GM18526 (cell line): ENCODE results near the gene EPYC.

ENCODE experiments used
- POLR2A ChIP-seq: IDR thresholded peaks from 3 replicates; pipeline ENCODE4 v1.6.1; 2011; ENCODE audit not compliant: insufficient read length; ENCODE audit errors: extremely low read depth

The EPYC gene, protein sequence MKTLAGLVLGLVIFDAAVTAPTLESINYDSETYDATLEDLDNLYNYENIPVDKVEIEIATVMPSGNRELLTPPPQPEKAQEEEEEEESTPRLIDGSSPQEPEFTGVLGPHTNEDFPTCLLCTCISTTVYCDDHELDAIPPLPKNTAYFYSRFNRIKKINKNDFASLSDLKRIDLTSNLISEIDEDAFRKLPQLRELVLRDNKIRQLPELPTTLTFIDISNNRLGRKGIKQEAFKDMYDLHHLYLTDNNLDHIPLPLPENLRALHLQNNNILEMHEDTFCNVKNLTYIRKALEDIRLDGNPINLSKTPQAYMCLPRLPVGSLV

GRCh38 chr12:91004872-91005271 is at the start of gene EPYC:
EPYC (minus strand) TSS chr12:91004972; CDS start chr12:91002565, 2,407 bp downstream.
- TF ChIP-seq POLR2A, result no peak

- no peak for TF ChIP-seq POLR2A
Measured at GRCh38 chr12:91053951-91054715, 49.4 kb upstream of the EPYC start.

DNA sequence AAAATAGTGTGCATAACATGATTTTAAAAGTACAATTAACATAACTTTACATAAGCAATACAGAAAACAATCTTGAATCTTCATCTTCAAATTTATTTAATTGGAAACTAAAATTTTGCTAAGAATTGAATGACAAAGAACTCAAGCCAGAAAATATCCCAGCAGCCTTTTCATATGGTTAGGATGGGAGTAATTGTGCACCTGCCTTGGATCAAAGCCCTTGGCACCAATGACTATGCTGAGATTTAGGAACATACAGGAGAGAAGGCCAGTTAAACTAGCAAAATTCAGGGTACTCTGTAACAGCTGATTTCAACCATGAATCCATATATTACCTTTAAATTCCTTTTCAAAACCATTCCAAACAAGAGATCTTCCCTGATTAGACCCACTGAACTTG is 47.3 kb upstream of the EPYC start:
- TF ChIP-seq POLR2A, result no peak

- no peak for TF ChIP-seq POLR2A
Measured at GRCh38 chr12:91044586-91044985, 39.8 kb upstream of the EPYC start.

DNA sequence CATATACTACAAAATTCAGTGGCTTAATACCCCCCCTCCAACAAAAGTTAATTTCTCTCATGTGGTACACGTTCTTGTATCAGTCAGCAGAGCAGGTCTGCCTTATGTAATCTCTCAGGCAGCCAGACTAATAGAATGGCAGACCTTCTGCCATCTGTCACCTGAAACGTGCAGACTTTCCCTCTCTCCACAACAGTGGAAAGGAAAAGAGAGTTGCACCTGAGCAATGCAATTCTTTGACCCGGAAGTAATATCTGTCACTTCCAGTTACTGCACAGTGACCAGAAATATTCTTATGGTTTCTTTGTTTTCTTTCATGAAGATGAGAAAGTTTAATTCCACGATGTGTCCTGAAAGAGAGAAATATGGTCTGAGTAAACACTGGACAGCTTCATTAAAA is 38.6 kb upstream of the EPYC start:
- no peak for TF ChIP-seq POLR2A

- no peak for TF ChIP-seq POLR2A
Measured at GRCh38 chr12:91040096-91040755, 35.5 kb upstream of the EPYC start.

GRCh38 chr12:91037276-91037675 is 32.5 kb upstream of the EPYC start:
- TF ChIP-seq POLR2A, result no peak

GRCh38 chr12:91033251-91033650 is 28.5 kb upstream of the EPYC start:
- no peak for TF ChIP-seq POLR2A

- no peak for TF ChIP-seq POLR2A
Measured at GRCh38 chr12:91023326-91024004, 18.7 kb upstream of the EPYC start.

DNA sequence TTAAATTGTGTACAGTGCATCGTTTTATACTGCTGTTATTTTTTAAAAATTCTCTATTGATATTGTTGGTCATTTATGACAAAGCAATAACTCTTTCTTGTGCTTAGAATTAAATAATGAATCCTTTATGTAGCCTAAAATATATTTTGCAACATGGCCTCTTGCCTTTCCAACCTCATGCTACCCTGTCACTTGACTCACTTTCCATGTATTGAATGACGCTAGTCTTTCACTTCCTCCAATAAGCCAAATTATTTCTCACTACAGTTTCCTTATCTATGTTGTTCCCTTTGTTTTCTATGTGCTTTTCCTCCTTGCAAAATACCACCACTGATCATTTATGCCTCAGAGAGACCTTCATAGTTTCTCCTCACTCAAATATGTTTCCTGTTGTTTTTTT is 16.3 kb upstream of the EPYC start:
- TF ChIP-seq POLR2A, result no peak

DNA sequence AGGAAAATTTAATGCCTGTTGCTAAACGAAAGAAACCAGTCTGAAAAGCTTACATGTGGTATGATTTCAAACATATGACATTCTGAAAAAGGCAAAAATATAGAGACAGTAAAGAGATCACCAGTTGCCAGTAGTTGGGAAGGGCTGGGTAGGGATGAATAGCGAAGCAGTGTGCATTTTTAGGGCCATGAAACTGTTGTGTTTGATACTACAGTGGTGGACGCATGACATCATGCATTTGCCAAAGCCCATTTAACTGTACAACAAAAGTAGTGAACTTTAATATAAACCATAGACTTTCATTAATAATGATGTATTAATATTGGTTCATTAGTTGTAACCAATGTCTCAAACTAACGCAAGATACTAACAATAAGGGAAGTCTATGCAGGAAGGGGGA is 14.7 kb upstream of the EPYC start:
- TF ChIP-seq POLR2A, result no peak

DNA sequence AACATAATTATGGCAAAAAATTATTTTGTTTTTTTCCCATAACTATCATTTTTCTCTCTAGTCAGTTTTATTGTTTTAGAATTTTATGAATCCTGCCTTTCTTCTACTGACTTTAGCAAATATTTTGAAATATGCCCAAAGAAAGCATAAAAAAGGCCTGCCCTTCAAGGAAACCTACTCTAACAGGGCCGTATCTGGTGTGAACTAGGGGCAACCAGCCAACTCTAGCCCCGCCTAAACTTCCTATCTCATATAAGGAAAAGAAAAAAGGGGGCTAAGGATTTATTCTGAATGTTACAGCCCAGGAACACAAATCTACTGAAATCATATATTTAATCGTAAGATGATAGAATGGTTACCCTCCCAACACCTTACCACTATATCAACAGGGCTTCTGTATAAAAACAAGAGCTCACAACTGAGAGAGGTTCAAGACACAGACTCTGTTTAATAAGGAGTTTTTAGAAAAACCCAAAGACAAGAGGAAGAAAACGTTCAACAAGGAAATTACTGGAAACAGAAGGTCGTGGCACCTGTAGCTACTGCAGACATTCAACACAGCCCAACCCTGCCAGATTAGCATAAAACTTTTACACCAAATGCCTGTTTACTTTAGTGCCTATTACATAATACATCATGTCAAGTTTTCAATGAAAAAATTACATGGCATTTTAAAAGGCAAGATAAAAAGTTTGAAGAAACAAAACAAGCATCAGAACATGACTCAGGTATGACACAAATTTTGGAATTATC is 12.9 kb upstream of the EPYC start:
- no peak for TF ChIP-seq POLR2A

GRCh38 chr12:91017043-91017442 is 12.3 kb upstream of the EPYC start:
- TF ChIP-seq POLR2A, result no peak

DNA sequence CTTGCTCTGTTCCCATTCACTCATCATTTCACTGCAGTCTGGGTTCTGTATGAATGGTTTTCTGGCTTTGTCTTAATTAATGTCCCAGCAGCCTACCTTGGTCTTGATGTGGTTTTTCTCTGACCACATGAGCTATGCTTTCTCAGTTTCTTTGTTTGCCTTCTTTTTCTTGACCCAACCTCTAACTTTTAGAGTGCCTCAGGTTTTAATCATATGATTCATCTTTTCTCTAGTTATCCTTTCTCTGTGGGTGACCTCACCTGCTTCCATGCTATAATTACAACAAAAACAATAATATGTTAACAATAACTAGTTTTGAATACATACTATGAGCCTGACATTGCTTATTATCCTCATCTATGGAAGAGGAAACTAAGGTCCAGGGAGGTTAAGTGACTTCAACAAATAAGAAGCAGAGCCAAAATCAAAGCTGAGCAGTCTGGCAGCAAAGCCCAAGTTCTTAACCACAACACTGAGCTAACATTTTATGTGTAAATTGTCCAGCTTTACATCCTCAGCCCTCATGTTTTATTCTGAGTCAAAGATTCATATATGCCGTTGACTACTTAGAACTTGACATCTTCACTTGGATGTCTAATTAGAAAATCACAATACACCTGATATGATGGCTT is 4.7 kb upstream of the EPYC start:
- TF ChIP-seq POLR2A, result no peak
